ENCODE data around the gene DAAM2.

The DAAM2 gene

GRCh38 chr6:39785281-39785680, 6.9 kb upstream of the DAAM2 start:
- Histone ChIP-seq H3K9ac (ENCODE audit: low read depth, low read length, poor library complexity, severe bottlenecking) (no peak overlapping the region), H3K36me3 (ENCODE audit: insufficient read depth, low read length) (no peaks in the 10 kb centered on the region), H3K9me3 (ENCODE audit: insufficient read depth, low read depth, low read length) (peaks cover 4% of the 10 kb centered on the region; the same call in 1 of the 2 replicates), H3K9me2 (replicated peaks; ENCODE audit: low read depth, low read length) (no peaks in the 10 kb centered on the region), H4K20me1 (ENCODE audit: insufficient read depth, low read length, poor library complexity, severe bottlenecking) (no peaks in the 10 kb centered on the region), H3K4me2 (ENCODE audit: low read depth, low read length, poor library complexity, severe bottlenecking) (no peak overlapping the region), H3K27me3 (ENCODE audit: insufficient read depth, low read length, poor library complexity, severe bottlenecking) (no peaks in the 10 kb centered on the region), H2AFZ (ENCODE audit: low read length) (no peak overlapping the region), H3K4me1 (ENCODE audit: insufficient read depth, low read length, poor library complexity, severe bottlenecking) (no peaks in the 10 kb centered on the region), H3F3A (ENCODE audit: low read depth) (no peaks in the 10 kb centered on the region), H3K4me3 (ENCODE audit: low read length, poor library complexity, severe bottlenecking) (no peak overlapping the region), H3K79me2 (ENCODE audit: insufficient read depth, low read length) (no peaks in the 10 kb centered on the region)
- no peak for TF ChIP-seq CTCF (conservative IDR thresholded peaks at IDR 0.05; ENCODE audit: low read length)
- TF ChIP-seq EZH2phosphoT487 (IDR thresholded peaks at IDR 0.05; ENCODE audit: borderline replicate concordance): no peak

- H3K4me3 ChIP-seq (ENCODE audit: low read length, poor library complexity, severe bottlenecking): no peak overlapping the region
- H3K36me3 ChIP-seq (ENCODE audit: insufficient read depth, low read length): no peaks in the 10 kb centered on the region
- no peaks in the 10 kb centered on the region for H3K9me3 ChIP-seq (ENCODE audit: insufficient read depth, low read depth, low read length)
- no peaks in the 10 kb centered on the region for H3K27me3 ChIP-seq (ENCODE audit: insufficient read depth, low read length, poor library complexity, severe bottlenecking)
- H3K9me2 ChIP-seq (replicated peaks; ENCODE audit: low read depth, low read length): no peaks in the 10 kb centered on the region
- no peak overlapping the region for H3K9ac ChIP-seq (ENCODE audit: low read depth, low read length, poor library complexity, severe bottlenecking)
- H3K4me1 ChIP-seq (ENCODE audit: insufficient read depth, low read length, poor library complexity, severe bottlenecking): no peaks in the 10 kb centered on the region
- no peaks in the 10 kb centered on the region for H3F3A ChIP-seq (ENCODE audit: low read depth)
- no peak overlapping the region for H2AFZ ChIP-seq (ENCODE audit: low read length)
- TF ChIP-seq CTCF (conservative IDR thresholded peaks at IDR 0.05; ENCODE audit: low read length): no peak
- no peak for TF ChIP-seq EZH2phosphoT487 (IDR thresholded peaks at IDR 0.05; ENCODE audit: borderline replicate concordance)
- H3K79me2 ChIP-seq (ENCODE audit: insufficient read depth, low read length): no peaks in the 10 kb centered on the region
- H3K4me2 ChIP-seq (ENCODE audit: low read depth, low read length, poor library complexity, severe bottlenecking): no peak overlapping the region
- no peaks in the 10 kb centered on the region for H4K20me1 ChIP-seq (ENCODE audit: insufficient read depth, low read length, poor library complexity, severe bottlenecking)
These were observed 5.5 kb upstream of the DAAM2 start for GRCh38 chr6:39786649-39787048.

- Histone ChIP-seq H4K20me1 (ENCODE audit: insufficient read depth, low read length, poor library complexity, severe bottlenecking) (no peaks in the 10 kb centered on the region), H3K4me2 (ENCODE audit: low read depth, low read length, poor library complexity, severe bottlenecking) (no peak overlapping the region), H2AFZ (ENCODE audit: low read length) (no peak overlapping the region), H3K9ac (ENCODE audit: low read depth, low read length, poor library complexity, severe bottlenecking) (no peak overlapping the region), H3K9me2 (replicated peaks; ENCODE audit: low read depth, low read length) (no peaks in the 10 kb centered on the region), H3K79me2 (ENCODE audit: insufficient read depth, low read length) (no peaks in the 10 kb centered on the region), H3F3A (ENCODE audit: low read depth) (no peaks in the 10 kb centered on the region), H3K4me1 (ENCODE audit: insufficient read depth, low read length, poor library complexity, severe bottlenecking) (no peaks in the 10 kb centered on the region), H3K36me3 (ENCODE audit: insufficient read depth, low read length) (no peaks in the 10 kb centered on the region), H3K9me3 (ENCODE audit: insufficient read depth, low read depth, low read length) (no peaks in the 10 kb centered on the region), H3K4me3 (ENCODE audit: low read length, poor library complexity, severe bottlenecking) (no peak overlapping the region), H3K27me3 (ENCODE audit: insufficient read depth, low read length, poor library complexity, severe bottlenecking) (no peaks in the 10 kb centered on the region)
- no peak for TF ChIP-seq CTCF (conservative IDR thresholded peaks at IDR 0.05; ENCODE audit: low read length)
- TF ChIP-seq EZH2phosphoT487 (IDR thresholded peaks at IDR 0.05; ENCODE audit: borderline replicate concordance): no peak
These were observed 4.9 kb upstream of the DAAM2 start for GRCh38 chr6:39787322-39787721.

Data from Loucy (cell line).